ENCODE results near the gene ZNF385B.

The ZNF385B gene

DNA sequence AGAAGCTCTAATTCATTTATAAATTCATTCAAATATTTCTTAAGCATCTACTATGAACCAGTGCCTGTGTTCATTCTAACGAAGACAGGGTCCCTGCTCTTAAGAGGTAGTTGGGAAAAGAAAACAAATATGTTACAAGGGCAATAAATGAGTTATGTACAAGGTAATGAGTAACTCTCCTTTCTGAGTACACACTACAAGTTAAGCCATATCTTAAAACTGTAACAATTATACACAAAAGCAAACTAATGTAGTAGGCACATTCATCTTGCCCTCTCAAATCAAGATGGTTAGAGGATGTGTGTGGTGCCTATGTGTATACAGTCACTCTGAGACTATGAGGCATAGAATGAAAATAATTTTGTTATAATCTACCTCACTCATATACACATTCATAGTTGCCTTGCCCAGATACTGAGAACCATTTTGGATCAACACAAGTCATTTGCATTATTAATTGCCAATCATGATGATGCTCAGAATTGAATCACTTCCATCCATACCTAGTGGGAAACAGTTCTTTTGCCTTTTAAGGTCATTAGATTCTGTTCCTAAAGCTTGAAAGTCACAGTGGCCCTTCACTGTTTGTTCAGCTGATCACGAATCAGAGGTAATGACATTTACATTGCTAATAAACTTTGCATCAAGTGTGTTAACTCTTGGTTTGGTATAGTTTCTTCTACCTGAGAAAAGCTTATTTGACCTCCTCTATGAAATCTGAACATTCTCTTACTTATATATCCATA, 283.1 kb downstream of the ZNF385B start:
- DNase-seq, result no peak

- no peak for DNase-seq
Measured at GRCh38 chr2:179574061-179574519, 287.3 kb downstream of the ZNF385B start.

DNA sequence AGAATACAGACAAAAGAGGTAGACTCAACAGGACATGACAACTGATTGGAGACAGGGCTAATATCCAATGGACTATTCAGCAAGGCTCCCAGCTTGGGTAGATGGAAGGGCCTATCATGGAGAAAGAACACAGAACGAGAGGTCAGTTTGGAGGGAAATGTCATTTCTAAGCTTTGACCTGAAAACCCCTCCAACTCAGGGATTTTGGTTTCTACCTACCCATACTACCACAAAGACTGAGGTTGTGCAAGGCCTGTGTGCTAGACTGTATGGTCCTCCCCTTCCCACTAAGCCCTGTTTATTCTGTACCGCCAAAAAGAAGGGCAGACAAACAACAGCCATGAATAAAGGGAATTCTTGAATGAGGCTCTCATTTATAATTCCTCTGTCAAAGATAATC, 288.9 kb downstream of the ZNF385B start:
- DNase-seq, result no peak

DNA sequence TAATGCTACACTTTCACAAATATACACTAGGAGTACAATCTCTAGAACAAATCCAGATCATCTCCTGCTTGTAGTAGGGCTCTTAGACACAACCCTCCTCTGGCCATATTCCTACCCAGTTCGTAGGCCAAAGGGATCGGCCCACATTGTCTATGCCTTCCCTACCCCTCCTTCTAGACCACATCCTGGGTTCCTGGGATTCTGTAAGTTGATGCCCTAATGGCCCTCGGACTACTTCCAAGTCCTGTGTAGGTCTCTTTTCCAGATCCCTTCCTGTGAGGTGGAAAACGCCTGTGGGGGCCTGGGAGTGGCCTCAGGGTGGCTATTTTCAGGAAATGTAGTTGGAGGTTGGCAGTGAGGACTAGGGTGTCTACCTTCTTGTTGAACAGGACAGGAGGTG, 289.7 kb downstream of the ZNF385B start:
- DNase-seq, result no peak

- no peak for DNase-seq
Measured at GRCh38 chr2:179571252-179571651, 290.2 kb downstream of the ZNF385B start.

GRCh38 chr2:179569831-179570233, 291.6 kb downstream of the ZNF385B start:
- no peak for DNase-seq

DNA sequence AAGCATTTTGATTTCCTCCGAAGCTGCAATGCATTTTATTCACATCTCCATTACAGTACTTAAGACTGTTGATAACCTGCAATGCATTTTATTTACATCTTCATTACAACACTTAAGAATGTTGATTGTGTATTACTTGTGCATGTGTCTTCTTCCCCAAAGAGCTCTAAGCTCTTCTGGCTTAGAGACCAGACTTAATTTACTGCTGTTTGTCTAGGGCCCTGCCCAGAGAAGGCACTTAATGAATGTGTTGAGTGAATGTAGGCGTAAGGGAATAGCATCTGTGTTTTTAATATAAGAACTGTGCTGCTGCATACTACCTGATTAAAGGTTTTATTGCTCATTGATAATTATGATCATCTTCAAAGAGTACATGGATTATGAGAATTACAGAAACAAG, 295.6 kb downstream of the ZNF385B start:
- DNase-seq, result no peak

DNA sequence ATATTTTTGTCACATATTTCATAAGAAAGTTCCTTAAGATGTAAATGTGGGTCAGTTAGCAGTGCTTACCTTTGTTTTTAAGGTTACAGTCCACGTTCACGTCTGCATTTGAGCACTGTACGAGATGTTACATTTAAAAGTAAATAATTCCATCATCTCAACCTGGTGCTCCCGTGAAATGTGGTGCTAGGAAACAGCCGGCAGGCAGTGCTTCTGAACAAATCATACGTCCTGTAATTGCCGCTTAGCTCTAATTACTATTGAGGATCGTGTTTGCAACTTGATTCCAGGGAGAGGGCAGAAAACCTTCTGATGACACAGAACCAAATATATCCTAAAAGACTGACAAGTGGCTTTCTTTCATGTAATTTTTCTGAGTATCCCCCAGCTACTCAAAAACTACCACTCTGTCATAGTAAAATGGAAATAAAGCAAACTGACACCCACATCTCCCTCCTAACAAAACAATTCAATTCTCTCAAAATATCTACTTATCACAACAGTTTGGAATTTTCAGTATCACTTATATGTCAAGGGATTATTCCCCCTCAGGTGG, 299.0 kb downstream of the ZNF385B start:
- no peak for DNase-seq

DNA sequence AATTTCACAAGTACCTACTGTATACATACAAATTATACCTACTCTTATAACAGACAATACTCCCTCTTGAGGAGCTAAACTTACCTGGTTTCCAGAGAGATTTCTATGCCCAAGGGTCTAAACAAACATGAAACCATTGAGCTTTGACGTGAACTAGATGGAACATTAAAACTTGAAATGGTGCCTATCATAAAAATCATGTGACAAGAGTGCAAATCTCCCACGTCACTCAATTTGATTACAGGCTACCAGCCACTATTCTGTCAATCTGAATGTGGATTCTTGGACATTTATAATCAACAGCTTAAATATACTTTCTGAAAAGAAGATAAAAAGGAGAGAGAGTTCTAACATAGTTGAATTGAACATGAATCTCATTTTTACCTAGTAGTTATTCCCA, 299.7 kb downstream of the ZNF385B start:
- no peak for DNase-seq

DNA sequence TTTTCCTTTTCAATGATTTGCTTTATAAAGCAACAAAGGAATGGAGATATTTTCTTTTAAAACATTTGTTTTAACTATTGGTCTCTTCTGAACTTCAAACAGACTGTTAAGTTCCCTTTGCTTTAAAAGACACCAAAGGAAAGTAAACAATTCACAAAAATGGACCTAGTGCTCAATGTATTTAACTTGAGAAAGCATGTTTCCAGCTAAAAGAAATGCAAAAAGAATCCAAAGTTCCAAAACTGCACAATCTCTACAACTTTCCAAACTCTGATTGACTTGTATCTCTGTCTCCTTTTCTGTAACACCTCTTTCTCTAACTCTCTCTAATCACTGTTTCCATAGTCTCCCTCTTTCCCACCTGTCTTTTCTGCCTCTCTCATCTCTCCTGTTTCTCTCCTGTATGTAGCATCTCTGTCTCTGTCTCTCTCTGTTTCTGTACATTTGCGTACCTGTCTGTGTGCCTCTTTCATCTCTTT, 301.1 kb downstream of the ZNF385B start:
- no peak for DNase-seq

GRCh38 chr2:179559108-179559806, 302.2 kb downstream of the ZNF385B start:
- DNase-seq, result no peak

DNA sequence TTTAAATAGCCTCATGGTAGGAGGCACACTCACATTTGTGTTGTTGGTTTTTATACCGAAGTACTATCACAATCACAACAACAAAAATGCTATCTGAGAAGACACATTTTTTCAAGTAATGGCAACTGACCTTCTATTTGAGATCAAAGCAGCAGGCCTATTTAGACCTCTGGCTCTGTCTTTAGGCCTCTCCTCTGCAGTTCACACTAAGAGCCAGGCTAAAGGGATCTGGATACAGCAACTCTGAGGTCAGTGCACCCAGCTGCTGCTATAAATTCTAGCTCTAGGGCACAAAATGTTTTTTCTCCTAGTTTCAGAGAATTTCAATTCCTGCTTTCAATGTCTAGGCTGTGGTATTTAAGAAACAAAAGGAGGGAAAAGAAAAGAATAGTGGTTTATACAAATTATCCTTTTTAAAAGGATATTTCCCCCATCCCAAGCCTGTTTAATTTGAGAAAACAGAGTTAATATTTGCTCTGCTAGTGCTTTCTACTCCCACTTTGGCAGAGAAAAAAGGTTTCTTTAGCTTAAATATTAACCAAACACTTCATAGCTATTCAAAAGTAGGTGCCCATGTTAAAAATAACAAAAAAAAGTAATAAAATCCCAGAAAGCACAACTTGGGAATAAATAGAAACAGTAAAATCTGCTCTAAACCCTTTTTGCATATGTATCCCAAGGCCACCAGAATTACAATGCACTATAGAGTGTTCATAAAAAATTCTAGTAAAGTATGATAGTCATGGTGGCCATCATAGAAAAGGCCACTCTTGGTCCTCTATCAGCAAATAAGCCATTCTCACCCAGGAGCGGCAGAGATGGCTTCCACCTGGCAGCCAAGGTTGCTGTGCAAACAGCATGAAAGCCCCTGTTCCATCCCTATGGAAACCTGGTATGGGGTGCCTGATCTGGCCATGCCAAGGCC, 303.1 kb downstream of the ZNF385B start:
- no peak for DNase-seq

- DNase-seq, result no peak
Measured at GRCh38 chr2:179556425-179556824, 305.0 kb downstream of the ZNF385B start.

- no peak for DNase-seq
Measured at GRCh38 chr2:179555691-179556283, 305.6 kb downstream of the ZNF385B start.

DNA sequence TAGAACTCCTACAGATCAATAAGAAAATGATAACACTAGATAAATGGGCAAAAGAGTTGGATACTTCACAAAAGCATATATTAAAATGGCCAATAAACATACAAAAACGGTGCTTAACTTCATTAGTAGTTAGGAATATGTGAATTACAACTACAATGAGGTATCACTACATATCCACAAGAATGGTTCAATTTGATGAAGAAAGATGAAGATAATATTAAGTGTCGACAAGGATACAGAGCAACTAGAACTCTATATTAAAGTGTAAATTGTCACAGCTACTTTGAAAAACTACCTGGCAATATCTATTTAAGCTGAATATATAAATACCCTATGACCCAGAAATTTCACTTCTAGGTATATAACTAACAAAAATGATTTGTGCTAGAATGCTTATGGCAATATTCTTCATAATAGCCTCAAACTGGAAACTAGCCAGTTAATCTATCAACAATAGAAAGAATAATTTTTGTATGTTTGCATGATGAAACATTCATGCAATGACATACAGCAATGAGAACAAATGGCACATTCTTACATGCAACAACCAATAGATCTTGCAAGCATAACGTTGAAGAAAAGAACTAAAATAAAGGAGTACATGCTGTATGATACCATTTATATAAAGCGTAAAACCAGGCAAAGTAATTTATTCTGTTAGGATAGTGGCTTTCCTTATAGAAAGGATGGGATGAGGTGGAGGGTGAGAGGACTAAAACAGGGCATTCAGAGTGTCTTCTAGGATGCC, 306.6 kb downstream of the ZNF385B start:
- DNase-seq, result no peak

GRCh38 chr2:179553382-179553781, 308.0 kb downstream of the ZNF385B start:
- no peak for DNase-seq

DNA sequence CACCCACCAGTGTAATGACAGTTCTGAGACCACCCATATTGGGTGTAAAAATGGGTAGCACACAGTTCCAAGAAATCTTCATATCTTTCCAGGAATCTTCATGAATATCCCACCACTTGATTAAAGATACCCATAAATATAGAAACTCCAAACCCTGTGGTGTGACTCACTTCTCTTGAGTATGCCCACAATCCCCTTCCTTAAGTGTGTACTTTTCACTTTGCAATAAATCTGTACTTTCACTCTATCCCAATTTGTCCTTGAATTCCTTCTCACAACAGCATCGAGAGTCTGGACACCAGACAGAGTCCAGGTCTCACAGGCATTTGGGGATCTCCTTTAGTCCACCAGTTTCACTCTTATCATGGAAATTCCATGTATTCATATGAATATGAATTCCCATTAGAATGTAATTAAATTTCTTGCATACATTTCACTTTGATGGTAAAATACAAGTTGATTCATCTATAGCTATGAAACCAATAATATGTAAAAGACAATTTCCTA, 309.8 kb downstream of the ZNF385B start:
- no peak for DNase-seq

GRCh38 chr2:179550849-179551248, 310.6 kb downstream of the ZNF385B start:
- DNase-seq, result no peak

GRCh38 chr2:179550214-179550613, 311.2 kb downstream of the ZNF385B start:
- DNase-seq, result no peak

DNA sequence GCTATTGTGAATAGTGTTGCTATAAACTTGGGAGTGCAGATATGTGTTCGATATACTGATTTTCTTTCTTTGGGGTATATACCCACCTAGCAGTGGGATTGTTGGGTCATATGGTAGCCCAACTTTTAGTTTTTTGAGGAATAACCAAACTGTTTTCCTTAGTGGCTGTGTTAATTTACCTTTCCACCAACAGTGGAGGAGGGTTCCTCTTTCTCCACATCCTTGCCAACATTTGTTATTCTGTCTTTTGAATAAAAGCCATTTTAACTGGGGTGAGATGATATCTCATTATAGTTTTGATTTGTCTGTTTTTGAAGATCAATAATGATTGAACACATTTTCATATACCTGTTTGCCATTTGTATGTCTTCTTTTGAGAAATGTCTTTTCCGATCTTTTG, 314.8 kb downstream of the ZNF385B start:
- no peak for DNase-seq

DNA sequence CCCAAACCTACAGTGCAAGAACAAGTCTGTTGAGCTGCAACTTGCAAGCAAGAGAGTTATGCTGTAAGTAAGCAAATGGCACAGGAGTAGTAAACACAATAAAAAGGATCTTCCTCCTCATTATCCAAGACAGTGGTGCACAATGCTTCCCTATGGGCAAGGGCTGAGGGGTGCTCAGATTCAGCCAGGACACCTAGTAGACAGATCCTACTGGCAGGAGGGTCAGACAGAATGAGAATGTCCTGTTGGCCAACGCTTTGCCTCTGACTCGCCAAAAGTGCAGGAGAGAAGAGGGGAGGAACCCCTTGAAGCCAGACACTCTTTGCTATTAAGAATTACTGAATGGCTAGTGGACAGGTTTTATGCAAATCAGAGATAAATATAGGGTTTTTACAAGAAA, 316.4 kb downstream of the ZNF385B start:
- no peak for DNase-seq
